Measurements from ENCODE around the gene GPER1. TPM values are rescaled to one million over a fixed set of nuclear protein-coding genes. Genes with fewer than 3 reads are reported as not detected.

GPER1 gene
- total RNA-seq, 1 experiment from 2014 or later = not detected

- Histone ChIP-seq H3K36me3 (no peaks in the 10 kb centered on the region), H3K9me3 (replicated peaks) (no peaks in the 10 kb centered on the region), H3K27ac (no peak overlapping the region), H3K4me1 (replicated peaks) (no peaks in the 10 kb centered on the region), H3K4me3 (no peak overlapping the region), H3K27me3 (replicated peaks) (no peaks in the 10 kb centered on the region)
- DNase-seq (ENCODE audit: low read depth in 1 of 2, low spot score in 2 of 2) = no peak
These were observed 6.1 kb downstream of the GPER1 start for GRCh38 chr7:1093916-1094508.

DNA sequence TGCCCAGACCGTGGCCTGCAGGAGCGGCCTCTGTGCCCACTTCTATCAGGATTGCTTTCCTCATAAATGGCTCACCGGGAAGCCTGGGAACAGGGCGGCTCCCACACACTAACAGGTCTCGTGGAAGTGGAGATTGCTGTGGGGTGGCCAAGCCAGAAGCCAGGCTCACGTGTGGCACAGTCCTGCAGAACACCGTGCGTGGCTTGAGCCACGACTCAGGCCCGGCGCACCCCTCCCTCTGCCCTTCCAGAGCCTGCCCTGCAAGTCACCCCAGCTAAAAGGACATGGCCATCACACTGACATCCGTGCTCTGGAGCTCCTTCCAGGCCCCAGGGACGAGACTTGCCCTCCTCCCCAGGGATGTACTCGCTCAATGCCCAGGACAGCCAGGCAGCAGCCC, 7.0 kb downstream of the GPER1 start:
- no peak overlapping the region for H3K4me3 ChIP-seq
- no peaks in the 10 kb centered on the region for H3K36me3 ChIP-seq
- no peak overlapping the region for H3K27ac ChIP-seq
- no peaks in the 10 kb centered on the region for H3K4me1 ChIP-seq (replicated peaks)
- H3K27me3 ChIP-seq (replicated peaks) = no peaks in the 10 kb centered on the region
- H3K9me3 ChIP-seq (replicated peaks) = no peaks in the 10 kb centered on the region
- DNase-seq (ENCODE audit: low read depth in 1 of 2, low spot score in 2 of 2) = no peak

GRCh38 chr7:1095621-1096155, 7.8 kb downstream of the GPER1 start:
- no peak overlapping the region for H3K4me3 ChIP-seq
- no peaks in the 10 kb centered on the region for H3K36me3 ChIP-seq
- no peaks in the 10 kb centered on the region for H3K4me1 ChIP-seq (replicated peaks)
- H3K27ac ChIP-seq = no peak overlapping the region
- DNase-seq (ENCODE audit: low read depth in 1 of 2, low spot score in 2 of 2) = no peak
- H3K9me3 ChIP-seq (replicated peaks) = no peaks in the 10 kb centered on the region
- no peaks in the 10 kb centered on the region for H3K27me3 ChIP-seq (replicated peaks)

DNA sequence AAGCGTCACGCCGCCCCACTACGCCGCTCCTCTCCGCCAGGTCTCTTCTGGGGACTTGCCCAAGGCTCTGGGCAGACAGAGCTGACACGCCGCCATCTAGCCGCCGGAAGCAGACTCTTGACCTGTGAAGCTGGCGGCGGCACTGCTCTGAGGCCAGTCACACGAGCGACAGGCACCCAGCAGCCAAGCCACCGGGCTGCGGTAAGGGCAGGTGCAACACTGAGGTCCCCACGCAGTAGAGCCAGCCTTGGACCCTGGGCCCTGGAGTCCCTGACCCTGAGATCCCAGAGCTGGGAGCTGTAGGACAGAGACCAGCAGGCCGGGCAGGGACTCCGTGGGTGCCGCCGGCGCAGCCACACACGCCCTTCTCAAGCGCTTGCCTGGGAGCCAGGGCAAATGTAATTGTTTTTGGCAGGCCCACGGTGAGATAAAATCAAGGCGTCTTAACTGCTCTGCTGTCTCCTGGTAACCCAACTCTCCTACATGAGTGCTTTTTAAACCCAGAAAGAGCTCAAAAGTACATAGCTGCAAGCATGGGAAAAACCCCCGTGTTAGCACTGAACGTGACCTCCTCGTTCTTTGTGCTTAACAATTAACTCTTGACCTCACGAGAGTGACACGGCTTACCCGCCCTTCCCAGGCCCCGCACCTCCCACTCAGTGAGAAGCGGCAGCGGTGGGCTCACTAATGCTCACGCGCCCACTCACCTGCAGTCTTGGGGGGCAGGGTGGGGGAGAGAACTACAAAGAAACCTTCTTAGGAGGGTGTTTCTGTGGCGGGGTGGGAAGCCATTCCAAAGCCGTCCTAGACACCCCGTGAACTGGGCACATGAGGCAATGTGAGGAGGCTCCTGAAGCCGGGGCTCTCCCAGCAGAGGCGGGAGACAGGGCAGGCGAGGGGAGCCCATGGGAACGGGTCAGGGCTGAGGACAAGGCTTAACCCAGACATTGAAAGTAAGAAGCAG, 8.5 kb downstream of the GPER1 start:
- H3K4me3 ChIP-seq = no peak overlapping the region
- no peaks in the 10 kb centered on the region for H3K36me3 ChIP-seq
- DNase-seq (ENCODE audit: low read depth in 1 of 2, low spot score in 2 of 2) = no peak
- H3K27ac ChIP-seq = no peak overlapping the region
- no peaks in the 10 kb centered on the region for H3K9me3 ChIP-seq (replicated peaks)
- H3K4me1 ChIP-seq (replicated peaks) = no peaks in the 10 kb centered on the region
- no peaks in the 10 kb centered on the region for H3K27me3 ChIP-seq (replicated peaks)

DNA sequence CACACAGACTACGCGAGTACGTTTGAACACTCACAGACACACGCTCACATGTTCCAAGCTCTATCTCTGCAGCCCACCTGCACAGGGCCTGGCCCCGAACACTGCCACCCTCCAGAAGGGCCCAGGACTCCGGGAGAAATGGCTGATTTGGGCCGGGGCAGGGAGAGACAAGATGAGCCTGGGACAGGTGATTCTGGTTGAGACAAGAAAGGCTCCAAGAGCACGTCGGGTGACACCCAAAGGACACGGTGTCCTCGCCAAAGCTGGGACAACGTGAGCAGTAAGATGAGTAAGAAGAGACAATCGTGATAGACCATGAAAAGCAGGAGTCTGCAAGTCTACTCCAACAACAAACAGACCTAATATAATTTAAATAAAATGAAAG, 9.2 kb downstream of the GPER1 start:
- H3K27ac ChIP-seq = no peak overlapping the region
- DNase-seq (ENCODE audit: low read depth in 1 of 2, low spot score in 2 of 2) = no peak
- no peaks in the 10 kb centered on the region for H3K9me3 ChIP-seq (replicated peaks)
- H3K4me3 ChIP-seq = no peak overlapping the region
- H3K4me1 ChIP-seq (replicated peaks) = no peaks in the 10 kb centered on the region
- no peaks in the 10 kb centered on the region for H3K36me3 ChIP-seq
- no peaks in the 10 kb centered on the region for H3K27me3 ChIP-seq (replicated peaks)

DNA sequence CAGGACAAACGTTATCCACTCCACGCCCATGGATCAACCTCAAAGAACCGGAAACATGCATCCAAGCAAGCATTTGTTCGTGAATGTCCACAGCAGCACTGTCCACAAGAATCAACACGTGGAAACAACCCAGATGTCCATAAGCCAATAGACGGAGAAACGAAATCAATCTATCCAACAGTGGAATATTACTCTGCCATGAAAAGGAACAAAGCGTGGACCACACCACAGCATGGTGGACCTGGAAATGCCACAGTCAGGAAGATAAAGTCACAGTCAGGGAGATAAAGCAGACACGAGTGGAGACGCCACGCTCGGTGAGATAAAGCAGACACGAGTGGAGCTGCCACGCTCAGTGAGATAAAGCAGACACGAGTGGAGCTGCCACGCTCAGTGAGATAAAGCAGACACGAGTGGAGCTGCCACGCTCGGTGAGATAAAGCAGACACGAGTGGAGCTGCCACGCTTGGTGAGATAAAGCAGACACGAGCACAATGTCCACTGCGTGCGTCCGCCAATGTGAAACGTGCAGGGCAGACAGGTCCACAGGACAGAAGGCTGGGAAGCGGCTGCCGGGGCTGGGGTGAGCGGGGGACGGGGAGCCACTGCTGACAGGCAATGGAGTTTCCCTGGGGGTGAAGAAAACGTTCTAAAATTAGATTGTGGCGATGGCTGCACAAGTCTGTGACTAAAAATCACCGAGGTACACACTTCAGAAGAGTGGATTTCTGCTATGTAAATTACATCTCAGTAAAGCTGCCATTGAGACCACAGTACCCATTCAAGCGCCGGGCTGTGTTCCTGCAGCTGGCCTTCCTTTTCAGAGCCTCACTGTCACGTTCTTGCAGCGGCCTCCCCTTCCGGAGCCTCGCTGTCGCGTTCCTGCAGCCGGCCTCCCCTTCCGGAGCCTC, 10.6 kb downstream of the GPER1 start:
- Histone ChIP-seq H3K4me1 (replicated peaks) (no peaks in the 10 kb centered on the region), H3K27me3 (replicated peaks) (no peaks in the 10 kb centered on the region), H3K36me3 (no peaks in the 10 kb centered on the region), H3K27ac (no peak overlapping the region), H3K4me3 (no peak overlapping the region), H3K9me3 (replicated peaks) (no peaks in the 10 kb centered on the region)
- DNase-seq (ENCODE audit: low read depth in 1 of 2, low spot score in 2 of 2) = no peak

DNA sequence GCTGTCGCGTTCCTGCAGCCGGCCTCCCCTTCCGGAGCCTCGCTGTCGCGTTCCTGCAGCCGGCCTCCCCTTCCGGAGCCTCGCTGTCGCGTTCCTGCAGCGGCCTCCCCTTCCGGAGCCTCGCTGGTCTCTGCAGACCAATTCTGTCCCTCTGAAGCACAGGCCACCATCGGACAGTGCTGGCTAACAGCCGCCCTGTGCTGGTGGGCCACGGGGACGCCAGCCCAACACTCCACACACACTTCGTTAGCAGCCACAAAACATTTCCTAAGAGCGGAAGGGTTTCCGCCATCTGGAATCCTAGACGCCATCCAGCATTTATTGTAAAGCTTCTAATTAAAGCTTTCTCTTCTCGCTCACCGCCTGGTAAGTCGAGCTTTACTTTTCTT, 11.2 kb downstream of the GPER1 start:
- DNase-seq (ENCODE audit: low read depth in 1 of 2, low spot score in 2 of 2) = no peak
- Histone ChIP-seq H3K27me3 (replicated peaks) (no peaks in the 10 kb centered on the region), H3K9me3 (replicated peaks) (no peaks in the 10 kb centered on the region), H3K27ac (no peak overlapping the region), H3K4me3 (no peak overlapping the region), H3K36me3 (no peaks in the 10 kb centered on the region), H3K4me1 (replicated peaks) (no peaks in the 10 kb centered on the region)

GRCh38 chr7:1099637-1100036, 11.7 kb downstream of the GPER1 start:
- Histone ChIP-seq H3K4me1 (replicated peaks) (no peaks in the 10 kb centered on the region), H3K4me3 (no peak overlapping the region), H3K27ac (no peak overlapping the region), H3K36me3 (no peaks in the 10 kb centered on the region), H3K9me3 (replicated peaks) (no peaks in the 10 kb centered on the region), H3K27me3 (replicated peaks) (no peaks in the 10 kb centered on the region)
- DNase-seq (ENCODE audit: low read depth in 1 of 2, low spot score in 2 of 2) = no peak

DNA sequence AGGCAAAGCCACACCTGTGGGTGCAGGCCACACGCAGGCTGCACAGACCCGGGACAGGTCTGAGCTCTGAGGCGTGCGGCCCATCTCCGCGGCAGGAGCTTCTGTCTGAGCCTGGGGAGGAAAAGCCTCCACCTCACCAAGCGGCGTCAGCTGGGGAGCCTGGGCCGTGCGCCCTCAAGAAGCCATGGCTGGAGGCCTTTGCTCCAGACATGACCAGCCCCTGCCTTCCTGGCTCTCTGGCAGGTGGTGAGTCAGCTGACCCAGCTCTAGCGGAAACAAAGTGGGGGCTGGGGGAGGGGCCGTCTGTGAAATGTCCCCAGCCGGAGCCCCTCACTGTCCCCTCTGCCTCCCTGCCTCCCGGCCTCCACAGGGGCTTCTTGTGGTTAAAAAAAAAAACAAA, 12.5 kb downstream of the GPER1 start:
- no peaks in the 10 kb centered on the region for H3K36me3 ChIP-seq
- H3K27ac ChIP-seq = no peak overlapping the region

DNA sequence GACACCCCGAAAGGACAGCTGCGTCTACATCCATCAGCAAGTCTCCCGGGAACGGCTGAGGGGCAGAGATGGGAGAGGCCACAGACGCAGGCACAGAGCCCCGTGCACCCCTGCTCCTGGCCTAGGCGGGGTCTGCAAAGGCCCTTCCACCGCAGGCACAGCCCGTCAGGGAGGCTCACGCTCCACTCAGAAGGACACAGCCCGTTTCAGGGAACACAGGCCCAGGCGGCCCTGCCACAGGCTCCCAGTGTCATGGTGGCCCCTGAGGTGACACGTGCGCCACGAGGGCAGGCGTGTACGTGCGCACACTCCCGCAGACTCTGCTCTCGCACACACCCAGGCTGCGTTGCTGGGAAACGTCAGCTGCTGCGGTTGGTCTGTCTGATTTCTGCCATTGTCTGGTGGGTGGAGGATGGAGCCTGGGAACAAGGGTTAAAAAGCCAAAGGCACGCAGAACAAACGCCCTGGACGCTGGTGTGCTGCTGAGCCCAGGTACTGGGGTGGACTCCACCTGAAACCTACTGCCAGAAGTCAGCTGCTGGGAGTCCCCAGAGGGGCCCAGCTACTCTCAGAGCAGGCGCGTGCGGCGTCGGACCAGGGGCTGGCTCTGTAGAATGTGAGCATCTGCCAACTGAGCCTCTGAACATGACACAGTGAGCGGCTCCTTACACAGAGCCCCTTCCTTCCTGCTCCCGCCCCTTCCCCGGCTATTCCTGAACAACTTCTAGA, 13.1 kb downstream of the GPER1 start:
- Histone ChIP-seq H3K4me3 (no peak overlapping the region), H3K27me3 (replicated peaks) (no peaks in the 10 kb centered on the region), H3K27ac (no peak overlapping the region), H3K36me3 (no peaks in the 10 kb centered on the region), H3K4me1 (replicated peaks) (no peaks in the 10 kb centered on the region), H3K9me3 (replicated peaks) (no peaks in the 10 kb centered on the region)
- no peak for DNase-seq (ENCODE audit: low read depth in 1 of 2, low spot score in 2 of 2)

More for the DNA sequence above, 12.5 kb downstream of the GPER1 start:
- Histone ChIP-seq H3K27me3 (replicated peaks) (no peaks in the 10 kb centered on the region), H3K4me1 (replicated peaks) (no peaks in the 10 kb centered on the region), H3K4me3 (no peak overlapping the region), H3K9me3 (replicated peaks) (no peaks in the 10 kb centered on the region)
- no peak for DNase-seq (ENCODE audit: low read depth in 1 of 2, low spot score in 2 of 2)

DNA sequence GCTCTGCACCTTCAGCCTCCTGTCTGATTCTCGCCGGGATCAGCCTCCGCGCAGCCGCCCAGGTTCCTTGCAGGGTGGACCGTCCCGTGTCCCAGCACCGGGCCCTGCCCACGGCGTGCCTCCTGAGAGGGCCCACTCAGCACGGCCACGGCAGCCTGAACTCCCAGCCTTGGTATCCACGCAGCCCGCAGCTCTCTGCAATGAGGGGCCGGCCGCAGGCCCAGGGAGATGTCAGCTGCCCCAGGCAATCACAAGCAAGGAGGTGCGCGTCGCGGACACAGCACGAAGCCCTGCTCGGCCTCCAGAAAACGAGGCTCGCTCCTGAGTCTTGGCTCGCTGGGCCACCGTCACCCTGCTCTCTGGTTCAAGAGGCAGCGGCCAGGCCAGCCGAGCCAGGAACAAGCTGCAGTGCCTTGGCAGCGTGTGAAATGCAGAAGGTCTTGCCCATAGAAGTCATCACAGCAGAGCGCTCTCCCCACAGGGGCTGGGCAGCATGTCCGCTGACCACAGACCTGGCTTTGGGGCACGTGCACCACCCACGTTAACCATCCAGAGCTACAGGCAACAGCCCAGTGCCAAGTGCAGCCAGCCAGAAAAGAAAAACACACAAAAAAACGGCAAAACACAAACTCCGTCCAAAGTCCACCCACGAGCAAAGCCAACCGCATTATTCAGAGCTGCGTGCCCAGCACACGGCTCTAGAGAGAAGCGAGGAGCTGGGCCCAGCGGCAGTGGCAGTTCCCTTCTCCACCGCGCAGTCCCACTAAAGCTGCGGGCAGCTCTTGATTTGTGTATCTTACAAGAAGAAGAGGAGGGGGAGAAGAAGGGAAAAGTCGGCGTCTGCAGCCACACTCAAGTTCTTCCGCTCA, 13.9 kb downstream of the GPER1 start:
- H3K27me3 ChIP-seq (replicated peaks) = no peaks in the 10 kb centered on the region
- no peaks in the 10 kb centered on the region for H3K4me1 ChIP-seq (replicated peaks)
- no peak for DNase-seq (ENCODE audit: low read depth in 1 of 2, low spot score in 2 of 2)
- no peak overlapping the region for H3K4me3 ChIP-seq
- no peaks in the 10 kb centered on the region for H3K9me3 ChIP-seq (replicated peaks)
- no peaks in the 10 kb centered on the region for H3K36me3 ChIP-seq
- no peak overlapping the region for H3K27ac ChIP-seq

GRCh38 chr7:1103009-1103788, 15.3 kb downstream of the GPER1 start:
- H3K27ac ChIP-seq = no peak overlapping the region
- H3K27me3 ChIP-seq (replicated peaks) = no peaks in the 10 kb centered on the region
- H3K9me3 ChIP-seq (replicated peaks) = no peaks in the 10 kb centered on the region
- no peak for DNase-seq (ENCODE audit: low read depth in 1 of 2, low spot score in 2 of 2)
- no peaks in the 10 kb centered on the region for H3K36me3 ChIP-seq
- no peaks in the 10 kb centered on the region for H3K4me1 ChIP-seq (replicated peaks)
- no peak overlapping the region for H3K4me3 ChIP-seq
